RWPE1 (cell line): ENCODE measurements around the gene CD34.

ENCODE experiments used
- CTCF ChIA-PET: fragments of 350-600 bp; sonication (Branson Sonifier 250); formaldehyde crosslinking; extraction: SDS; loops from one replicate; lab custom pipeline; 2021; lab: Yijun Ruan, JAX
- POLR2A ChIA-PET: fragments of 400-600 bp; formaldehyde crosslinking; extraction: SDS; loops from one replicate; lab custom pipeline; 2020; ENCODE audit warnings: antibody characterized with exemption; ENCODE audit not compliant: low non-redundant PET; lab: Yijun Ruan, JAX
- DNase-seq: peaks from one replicate; pipeline ENCODE4 v3.0.0; 2012; ENCODE audit warnings: low spot score
- H3K27ac ChIP-seq: fragments of 450-650 bp; 2 replicates; pipeline ENCODE4 v1.5.1; 2017
- CTCF ChIP-seq: fragments of 450-650 bp; conservative IDR thresholded peaks from 2 replicates; pipeline ENCODE4 v1.5.1; 2017; ENCODE audit warnings: low read depth, mild to moderate bottlenecking

Gene CD34

GRCh38 chr1:207844371-207844770, 66.6 kb downstream of the CD34 start:
- CTCF ChIA-PET = no interaction called here
- POLR2A ChIA-PET = no interaction called here
- TF ChIP-seq CTCF = no peak
- no peak overlapping the region for H3K27ac ChIP-seq
- DNase-seq = no peak

- DNase-seq = no peak
- no peak for TF ChIP-seq CTCF
- POLR2A ChIA-PET = no interaction called here
- CTCF ChIA-PET = no interaction called here
- no peak overlapping the region for H3K27ac ChIP-seq
Observed at GRCh38 chr1:207842506-207842905, 68.4 kb downstream of the CD34 start.

GRCh38 chr1:207841901-207842300, 69.0 kb downstream of the CD34 start:
- TF ChIP-seq CTCF = no peak
- POLR2A ChIA-PET = no interaction called here
- CTCF ChIA-PET = no interaction called here
- no peak for DNase-seq
- peak overlapping the region; percentile 50 for H3K27ac ChIP-seq

- ChIA-PET CTCF (interaction anchor here (0.6 to 0.9 kb wide), 3 partner anchors 9 to 28 kb away, joined by 3 to 4 read pairs (median 3); no protein-coding TSS in a partner anchor), POLR2A (no interaction called here)
- TF ChIP-seq CTCF = no peak
- no peak overlapping the region for H3K27ac ChIP-seq
- no peak for DNase-seq
Observed at GRCh38 chr1:207841293-207841692, 69.6 kb downstream of the CD34 start.

- DNase-seq = no peak
- CTCF ChIA-PET = interaction anchor here (0.6 to 0.9 kb wide), 2 partner anchors 10 to 434 kb away, joined by 3 to 4 read pairs; no protein-coding TSS in a partner anchor
- no peak overlapping the region for H3K27ac ChIP-seq
- TF ChIP-seq CTCF = no peak
- POLR2A ChIA-PET = no interaction called here
Observed at GRCh38 chr1:207840380-207840779, 70.5 kb downstream of the CD34 start.

GRCh38 chr1:207839083-207839413, 71.9 kb downstream of the CD34 start:
- DNase-seq = no peak
- POLR2A ChIA-PET = no interaction called here
- CTCF ChIA-PET = interaction anchor here (0.6 kb wide), 2 partner anchors 12 to 64 kb away, joined by 3 to 4 read pairs; no protein-coding TSS in a partner anchor

More at GRCh38 chr1:207839083-207839413, 71.9 kb downstream of the CD34 start:
- TF ChIP-seq CTCF = no peak
- H3K27ac ChIP-seq = no peak overlapping the region
